Astrocyte (in vitro differentiated cells and primary cell): ENCODE results near the gene KDM5B. TPM values are rescaled to one million over a fixed set of nuclear protein-coding genes. Genes with fewer than 3 reads are reported as not detected.

Source experiments
- DNase-seq: peaks from one replicate; pipeline ENCODE4 v3.0.0-alpha.2; 2010; ENCODE audit warnings: low read depth
- FAIRE-seq: peaks from 2 replicates; lab custom pipeline; 2011; peaks lifted over from hg19 to GRCh38; lab: Jason Lieb, UNC
- H2AFZ ChIP-seq: 2 replicates; pipeline ENCODE4 v1.6.0; 2012; ENCODE audit warnings: low read depth, low read length, inconsistent platforms
- H3K27ac ChIP-seq: 2 replicates; pipeline ENCODE4 v1.5.1; 2011; ENCODE audit warnings: low read depth, low read length, inconsistent platforms
- H3K27me3 ChIP-seq: 2 replicates; pipeline ENCODE4 v1.6.0; 2011; ENCODE audit warnings: low read length, inconsistent platforms; ENCODE audit not compliant: insufficient read depth
- H3K36me3 ChIP-seq: 2 replicates; pipeline ENCODE4 v1.5.1; 2011; ENCODE audit warnings: low read length, inconsistent platforms; ENCODE audit not compliant: insufficient read depth
- H3K4me1 ChIP-seq: 2 replicates; pipeline ENCODE4 v1.5.1; 2011; ENCODE audit warnings: low read length, inconsistent platforms; ENCODE audit not compliant: insufficient read depth
- H3K4me2 ChIP-seq: 2 replicates; pipeline ENCODE4 v1.6.0; 2012; ENCODE audit warnings: low read length, inconsistent platforms
- H3K4me3 ChIP-seq: 2 replicates; pipeline ENCODE4 v1.5.1; 2011; ENCODE audit warnings: low read depth, mild to moderate bottlenecking, low read length, inconsistent platforms; ENCODE audit not compliant: insufficient read depth
- H3K79me2 ChIP-seq: 2 replicates; pipeline ENCODE4 v1.6.0; 2012; ENCODE audit warnings: mild to moderate bottlenecking, low read length, inconsistent platforms; ENCODE audit not compliant: insufficient read depth
- H3K9ac ChIP-seq: 2 replicates; pipeline ENCODE4 v1.6.0; 2012; ENCODE audit warnings: mild to moderate bottlenecking, low read length, inconsistent platforms
- H3K9me3 ChIP-seq: 2 replicates; pipeline ENCODE4 v1.5.1; 2012; ENCODE audit warnings: low read depth, mild to moderate bottlenecking, low read length, inconsistent platforms; ENCODE audit not compliant: insufficient read depth
- H4K20me1 ChIP-seq: 2 replicates; pipeline ENCODE4 v1.6.0; 2012; ENCODE audit warnings: low read length, inconsistent platforms; ENCODE audit not compliant: insufficient read depth
- H3K27ac Mint-ChIP-seq: one replicate; pipeline ENCODE4 v1.8.0; 2021; ENCODE audit warnings: mild to moderate bottlenecking, mixed read lengths; ENCODE audit not compliant: unreplicated experiment
- H3K27me3 Mint-ChIP-seq: one replicate; pipeline ENCODE4 v1.8.0; 2021; ENCODE audit warnings: low read depth, mixed read lengths; ENCODE audit not compliant: unreplicated experiment
- H3K36me3 Mint-ChIP-seq: one replicate; pipeline ENCODE4 v1.8.0; 2021; ENCODE audit warnings: low read depth, mixed read lengths; ENCODE audit not compliant: unreplicated experiment
- H3K4me1 Mint-ChIP-seq: one replicate; pipeline ENCODE4 v1.8.0; 2021; ENCODE audit warnings: low read depth, mixed read lengths; ENCODE audit not compliant: unreplicated experiment
- H3K4me3 Mint-ChIP-seq: one replicate; pipeline ENCODE4 v1.8.0; 2021; ENCODE audit warnings: mild to moderate bottlenecking, moderate library complexity, mixed read lengths; ENCODE audit not compliant: unreplicated experiment
- H3K9me3 Mint-ChIP-seq: one replicate; pipeline ENCODE4 v1.8.0; 2021; ENCODE audit warnings: mild to moderate bottlenecking, mixed read lengths; ENCODE audit not compliant: unreplicated experiment
- EZH2 ChIP-seq: IDR thresholded peaks from 2 replicates; pipeline ENCODE4 v1.6.1; 2012; ENCODE audit warnings: mild to moderate bottlenecking, low read length, inconsistent platforms; ENCODE audit not compliant: insufficient read depth
- total RNA-seq: library from RNA; stranded (reverse); gene quantifications from 2 replicates; pipeline ENCODE4 v1.2.1, GENCODE V29; 2021
- TF ChIP-seq, protein P1 (sequence below): IDR thresholded peaks from 2 replicates; pipeline ENCODE4 v1.5.1; 2011; ENCODE audit warnings: low read depth, mild to moderate bottlenecking, inconsistent platforms, low read length, moderate library complexity; ENCODE audit not compliant: insufficient read depth

KDM5B gene
- total RNA-seq, 1 donor from 2014 or later = 182 TPM

DNA sequence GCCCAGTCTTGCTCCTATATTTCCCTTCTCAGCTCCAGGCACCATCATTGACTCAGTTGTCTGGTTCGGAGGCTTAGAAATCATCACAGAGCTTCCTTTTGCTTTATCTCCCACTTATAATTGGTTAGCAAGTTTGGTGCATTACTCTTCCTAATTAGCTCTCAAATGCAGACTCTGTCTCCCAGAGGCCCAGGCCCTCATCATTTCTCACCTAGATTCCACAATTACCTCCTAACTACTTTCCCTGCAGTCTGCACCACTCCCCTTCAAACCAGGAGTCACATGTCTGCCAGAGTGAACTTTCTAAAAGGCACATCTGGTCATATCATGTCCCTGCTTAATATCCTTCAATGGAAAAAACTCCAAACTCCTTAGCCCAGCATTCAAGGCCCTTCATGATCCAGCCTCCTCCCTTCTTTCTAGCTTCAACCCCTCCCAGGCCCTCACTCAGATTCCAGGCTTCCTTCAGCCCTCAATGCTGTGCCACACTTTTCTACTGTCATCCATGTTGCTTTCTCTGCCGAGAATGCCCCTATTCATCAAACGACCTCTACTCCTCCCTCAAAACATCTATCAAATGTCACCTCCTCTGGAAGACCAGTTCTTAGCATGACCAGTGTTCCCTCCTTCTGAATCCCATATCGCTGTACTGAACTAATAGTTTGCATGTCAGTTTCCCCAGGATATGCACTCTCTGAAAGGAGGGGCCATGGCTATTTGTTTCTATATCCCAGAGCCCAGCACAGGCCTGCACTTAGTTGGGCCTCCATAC lies 128.6 kb downstream of the KDM5B start:
- Mint-ChIP-seq H3K4me1 (peaks cover 3% of the 10 kb centered on the region), H3K27me3 (peaks cover 59% of the 10 kb centered on the region), H3K36me3 (peaks cover 2% of the 10 kb centered on the region), H3K9me3 (peaks cover 8% of the 10 kb centered on the region), H3K4me3 (no peak overlapping the region), H3K27ac (no peak overlapping the region)
- Histone ChIP-seq H3K4me2 (no peak overlapping the region), H3K27me3 (peaks cover 25% of the 10 kb centered on the region), H3K9ac (no peak overlapping the region), H3K27ac (no peak overlapping the region), H3K79me2 (no peaks in the 10 kb centered on the region), H3K9me3 (no peaks in the 10 kb centered on the region), H2AFZ (no peak overlapping the region), H3K36me3 (no peaks in the 10 kb centered on the region), H3K4me3 (no peak overlapping the region), H4K20me1 (no peaks in the 10 kb centered on the region), H3K4me1 (no peaks in the 10 kb centered on the region)
- DNase-seq (no peak), FAIRE-seq (no peak)
- TF ChIP-seq EZH2 = no peak
- TF ChIP-seq, protein P1, sequence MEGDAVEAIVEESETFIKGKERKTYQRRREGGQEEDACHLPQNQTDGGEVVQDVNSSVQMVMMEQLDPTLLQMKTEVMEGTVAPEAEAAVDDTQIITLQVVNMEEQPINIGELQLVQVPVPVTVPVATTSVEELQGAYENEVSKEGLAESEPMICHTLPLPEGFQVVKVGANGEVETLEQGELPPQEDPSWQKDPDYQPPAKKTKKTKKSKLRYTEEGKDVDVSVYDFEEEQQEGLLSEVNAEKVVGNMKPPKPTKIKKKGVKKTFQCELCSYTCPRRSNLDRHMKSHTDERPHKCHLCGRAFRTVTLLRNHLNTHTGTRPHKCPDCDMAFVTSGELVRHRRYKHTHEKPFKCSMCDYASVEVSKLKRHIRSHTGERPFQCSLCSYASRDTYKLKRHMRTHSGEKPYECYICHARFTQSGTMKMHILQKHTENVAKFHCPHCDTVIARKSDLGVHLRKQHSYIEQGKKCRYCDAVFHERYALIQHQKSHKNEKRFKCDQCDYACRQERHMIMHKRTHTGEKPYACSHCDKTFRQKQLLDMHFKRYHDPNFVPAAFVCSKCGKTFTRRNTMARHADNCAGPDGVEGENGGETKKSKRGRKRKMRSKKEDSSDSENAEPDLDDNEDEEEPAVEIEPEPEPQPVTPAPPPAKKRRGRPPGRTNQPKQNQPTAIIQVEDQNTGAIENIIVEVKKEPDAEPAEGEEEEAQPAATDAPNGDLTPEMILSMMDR = no peak

GRCh38 chr1:202677433-202677832 lies 130.8 kb downstream of the KDM5B start:
- Histone ChIP-seq H4K20me1 (no peaks in the 10 kb centered on the region), H3K36me3 (no peaks in the 10 kb centered on the region), H3K9ac (no peak overlapping the region), H3K79me2 (no peaks in the 10 kb centered on the region), H3K4me2 (no peak overlapping the region), H3K4me1 (no peaks in the 10 kb centered on the region), H3K9me3 (no peaks in the 10 kb centered on the region), H2AFZ (no peak overlapping the region), H3K27ac (no peak overlapping the region), H3K27me3 (peaks cover 19% of the 10 kb centered on the region), H3K4me3 (no peak overlapping the region)
- H3K4me1 Mint-ChIP-seq = no peaks in the 10 kb centered on the region
- DNase-seq (no peak), FAIRE-seq (no peak)
- peaks cover 8% of the 10 kb centered on the region for H3K9me3 Mint-ChIP-seq
- peaks cover 2% of the 10 kb centered on the region for H3K36me3 Mint-ChIP-seq
- H3K27ac Mint-ChIP-seq = no peak overlapping the region
- TF ChIP-seq, protein P1 = no peak
- no peak for TF ChIP-seq EZH2
- no peak overlapping the region for H3K4me3 Mint-ChIP-seq
- H3K27me3 Mint-ChIP-seq = peaks cover 60% of the 10 kb centered on the region

Other genes with a start within 250 kb of the KDM5B start
- 0.14 and 0.27 TPM in 2 replicates for gene SYT2, start 98.0 kb downstream of the KDM5B start, total RNA-seq
- 5.4 and 5.7 TPM in 2 replicates for gene PCAT6, start 2.5 kb upstream of the KDM5B start, total RNA-seq
- 11.1 and 12.1 TPM in 2 replicates for gene RABIF, start 80.7 kb upstream of the KDM5B start, total RNA-seq
- gene KLHL12, start 118.8 kb upstream of the KDM5B start, total RNA-seq = 23.9 and 24.9 TPM in 2 replicates
- gene ADIPOR1, start 149.9 kb upstream of the KDM5B start, total RNA-seq = 72.8 and 73.0 TPM in 2 replicates
- 39.1 and 41.9 TPM in 2 replicates for gene CYB5R1, start 158.8 kb upstream of the KDM5B start, total RNA-seq
- 66.1 and 68.6 TPM in 2 replicates for gene TMEM183A, start 199.0 kb upstream of the KDM5B start, total RNA-seq
- 9.1 and 11.0 TPM in 2 replicates for gene PPFIA4, start 218.1 kb upstream of the KDM5B start, total RNA-seq